DND-41 (cell line): Measurements from ENCODE around the gene KLF16.

Experiments used
- ATAC-seq: fragments of 200-7000 bp; cut with Tn5 transposase; 3 replicates; pipeline ENCODE4 v1.9.1; 2021; ENCODE audit warnings: low read depth; ENCODE audit not compliant: insufficient read depth
- DNase-seq: peaks from one replicate; pipeline ENCODE4 v3.0.0-alpha.2; 2020
- H2AFZ ChIP-seq: 2 replicates; pipeline ENCODE4 v1.6.0; 2012; ENCODE audit warnings: low read depth, low read length
- H3K27ac ChIP-seq: 2 replicates; pipeline ENCODE4 v1.5.1; 2012; ENCODE audit warnings: low read length, inconsistent platforms
- H3K27me3 ChIP-seq: fragments of 200-600 bp; sonication (generic); 2 replicates; pipeline ENCODE4 v1.6.0; 2012; ENCODE audit warnings: low read length, mild to moderate bottlenecking, inconsistent platforms; ENCODE audit not compliant: insufficient read depth, poor library complexity
- H3K36me3 ChIP-seq: 2 replicates; pipeline ENCODE4 v1.5.1; 2012; ENCODE audit warnings: low read length, inconsistent platforms; ENCODE audit not compliant: insufficient read depth
- H3K4me1 ChIP-seq: 2 replicates; pipeline ENCODE4 v1.5.1; 2012; ENCODE audit warnings: mild to moderate bottlenecking, low read length; ENCODE audit not compliant: insufficient read depth
- H3K4me2 ChIP-seq: 2 replicates; pipeline ENCODE4 v1.6.0; 2012; ENCODE audit warnings: mild to moderate bottlenecking, moderate library complexity, low read length, inconsistent platforms; ENCODE audit not compliant: insufficient read depth
- H3K4me3 ChIP-seq, 2 experiments: fragments of 200-600 bp in 1 of 2; shearing (Covaris generic) in 1 of 2; 2 replicates each; pipeline ENCODE4 v1.5.1; 2012 to 2016; ENCODE audit warnings: inconsistent platforms in 2 of 2, low read length in 2 of 2, mild to moderate bottlenecking in 2 of 2, low read depth in 1 of 2, moderate library complexity in 1 of 2
- H3K79me2 ChIP-seq: 2 replicates; pipeline ENCODE4 v1.6.0; 2012; ENCODE audit warnings: low read length, inconsistent platforms; ENCODE audit not compliant: insufficient read depth
- H3K9ac ChIP-seq: 2 replicates; pipeline ENCODE4 v1.6.0; 2012; ENCODE audit warnings: low read depth, mild to moderate bottlenecking, inconsistent platforms, low read length, moderate library complexity
- H3K9me3 ChIP-seq: 2 replicates; pipeline ENCODE4 v1.5.1; 2012; ENCODE audit warnings: low read length, moderate library complexity, mild to moderate bottlenecking, inconsistent platforms; ENCODE audit not compliant: insufficient read depth, severe bottlenecking
- H4K20me1 ChIP-seq: 2 replicates; pipeline ENCODE4 v1.6.0; 2012; ENCODE audit warnings: low read length; ENCODE audit not compliant: insufficient read depth
- EZH2 ChIP-seq: IDR thresholded peaks from 3 replicates; pipeline ENCODE4 v1.6.1; 2012; ENCODE audit warnings: borderline replicate concordance, low read depth, mild to moderate bottlenecking, moderate library complexity, low read length, inconsistent platforms; ENCODE audit not compliant: severe bottlenecking
- TF ChIP-seq, protein P1 (sequence below): IDR thresholded peaks from 2 replicates; pipeline ENCODE4 v1.5.1; 2012; ENCODE audit warnings: borderline replicate concordance, low read length, moderate library complexity, mild to moderate bottlenecking; ENCODE audit not compliant: poor library complexity, severe bottlenecking; ENCODE audit errors: extremely low read depth

The KLF16 gene

DNA sequence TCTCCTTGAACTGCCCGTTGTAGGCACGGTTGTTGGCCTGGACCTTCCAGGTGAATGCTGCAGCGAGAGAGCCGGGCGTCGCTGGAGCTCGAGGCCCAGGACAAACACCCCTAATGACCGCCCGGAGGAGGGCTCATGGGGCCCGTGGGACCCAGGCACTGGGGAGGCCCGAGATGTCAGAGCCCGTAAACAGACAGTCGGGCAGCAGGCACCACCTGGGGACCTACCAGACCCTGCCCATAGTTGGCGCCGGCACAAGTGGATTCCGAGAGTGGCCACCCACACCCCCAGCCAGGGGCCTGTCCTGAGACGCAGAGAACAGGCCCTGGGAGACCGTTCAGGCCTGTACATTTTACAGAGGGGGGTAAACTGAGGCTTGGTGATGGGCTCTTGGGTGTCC is 53.7 kb downstream of the KLF16 start:
- H3K36me3 ChIP-seq = peaks cover 39% of the 10 kb centered on the region
- H3K4me2 ChIP-seq = no peak overlapping the region
- DNase-seq (no peak), ATAC-seq (no peak)
- no peak overlapping the region for H3K9ac ChIP-seq
- peaks cover 14% of the 10 kb centered on the region for H3K79me2 ChIP-seq
- H3K4me1 ChIP-seq = peaks cover 38% of the 10 kb centered on the region
- TF ChIP-seq, protein P1, sequence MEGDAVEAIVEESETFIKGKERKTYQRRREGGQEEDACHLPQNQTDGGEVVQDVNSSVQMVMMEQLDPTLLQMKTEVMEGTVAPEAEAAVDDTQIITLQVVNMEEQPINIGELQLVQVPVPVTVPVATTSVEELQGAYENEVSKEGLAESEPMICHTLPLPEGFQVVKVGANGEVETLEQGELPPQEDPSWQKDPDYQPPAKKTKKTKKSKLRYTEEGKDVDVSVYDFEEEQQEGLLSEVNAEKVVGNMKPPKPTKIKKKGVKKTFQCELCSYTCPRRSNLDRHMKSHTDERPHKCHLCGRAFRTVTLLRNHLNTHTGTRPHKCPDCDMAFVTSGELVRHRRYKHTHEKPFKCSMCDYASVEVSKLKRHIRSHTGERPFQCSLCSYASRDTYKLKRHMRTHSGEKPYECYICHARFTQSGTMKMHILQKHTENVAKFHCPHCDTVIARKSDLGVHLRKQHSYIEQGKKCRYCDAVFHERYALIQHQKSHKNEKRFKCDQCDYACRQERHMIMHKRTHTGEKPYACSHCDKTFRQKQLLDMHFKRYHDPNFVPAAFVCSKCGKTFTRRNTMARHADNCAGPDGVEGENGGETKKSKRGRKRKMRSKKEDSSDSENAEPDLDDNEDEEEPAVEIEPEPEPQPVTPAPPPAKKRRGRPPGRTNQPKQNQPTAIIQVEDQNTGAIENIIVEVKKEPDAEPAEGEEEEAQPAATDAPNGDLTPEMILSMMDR = no peak
- TF ChIP-seq EZH2 = no peak
- no peaks in the 10 kb centered on the region for H3K27me3 ChIP-seq
- no peaks in the 10 kb centered on the region for H3K9me3 ChIP-seq
- H3K27ac ChIP-seq = no peak overlapping the region
- no peak overlapping the region for H3K4me3 ChIP-seq
- no peak overlapping the region for H2AFZ ChIP-seq
- H4K20me1 ChIP-seq = peaks cover 3% of the 10 kb centered on the region; the same call in 1 of the 2 replicates

GRCh38 chr19:1808395-1808731 is 55.0 kb downstream of the KLF16 start:
- Histone ChIP-seq H3K27ac (no peak overlapping the region), H3K9me3 (no peaks in the 10 kb centered on the region), H3K4me3 (no peak overlapping the region), H3K4me2 (no peak overlapping the region), H4K20me1 (no peaks in the 10 kb centered on the region), H3K27me3 (no peaks in the 10 kb centered on the region), H3K79me2 (peaks cover 14% of the 10 kb centered on the region), H3K9ac (no peak overlapping the region), H3K4me1 (peaks cover 25% of the 10 kb centered on the region), H2AFZ (no peak overlapping the region), H3K36me3 (peaks cover 42% of the 10 kb centered on the region)
- TF ChIP-seq, protein P1 = no peak
- no peak for TF ChIP-seq EZH2
- ATAC-seq (no peak), DNase-seq (no peak)

- Histone ChIP-seq H3K9ac (no peak overlapping the region), H3K79me2 (peaks cover 14% of the 10 kb centered on the region), H3K4me1 (peaks cover 20% of the 10 kb centered on the region), H3K4me3 (no peak overlapping the region), H3K27ac (no peak overlapping the region), H3K36me3 (peaks cover 48% of the 10 kb centered on the region), H3K9me3 (no peaks in the 10 kb centered on the region), H3K4me2 (no peak overlapping the region), H2AFZ (no peak overlapping the region), H4K20me1 (no peaks in the 10 kb centered on the region), H3K27me3 (no peaks in the 10 kb centered on the region)
- no peak for ATAC-seq
- TF ChIP-seq, protein P1 = no peak
- TF ChIP-seq EZH2 = no peak
- no peak for DNase-seq
Observed at GRCh38 chr19:1807695-1808394, 55.5 kb downstream of the KLF16 start.
